CD14-positive monocyte (primary cell): ENCODE data around the gene ABO. TPM values are rescaled to one million over a fixed set of nuclear protein-coding genes. Genes with fewer than 3 reads are reported as not detected.

Experiments used
- DNase-seq, 3 donors: peaks; one replicate each; pipeline ENCODE4 v3.0.0-alpha.2; 2011 to 2022
- H2AFZ ChIP-seq: 2 replicates; pipeline ENCODE4 v1.6.0; 2012; ENCODE audit warnings: mild to moderate bottlenecking, low read depth, low read length, inconsistent platforms; ENCODE audit not compliant: insufficient read depth, poor library complexity, severe bottlenecking
- H3K27ac ChIP-seq, 2 donors: 1 replicate in 1 of 2; 2 replicates in 1 of 2; pipeline ENCODE4 v1.5.1; 2012 to 2013; ENCODE audit warnings: low read length in 2 of 2, control low read depth in 1 of 2, inconsistent platforms in 1 of 2, low read depth in 1 of 2, mild to moderate bottlenecking in 1 of 2
- H3K27me3 ChIP-seq, 2 donors: one replicate each; pipeline versions ENCODE4 v1.6.0 to v1.6.1; 2011 to 2013; ENCODE audit warnings: low read length in 2 of 2; ENCODE audit not compliant: control insufficient read depth in 2 of 2, insufficient read depth in 2 of 2
- H3K36me3 ChIP-seq, 2 donors: replicated peaks in 1 of 2; 1 replicate in 1 of 2; 2 replicates in 1 of 2; pipeline versions ENCODE4 v1.5.1 to v1.6.1; 2012 to 2013; ENCODE audit warnings: low read length in 2 of 2, control low read depth in 1 of 2, inconsistent platforms in 1 of 2, mild to moderate bottlenecking in 1 of 2; ENCODE audit not compliant: insufficient read depth in 2 of 2, control insufficient read depth in 1 of 2
- H3K4me1 ChIP-seq, 2 donors: 1 replicate in 1 of 2; 2 replicates in 1 of 2; pipeline versions ENCODE4 v1.5.1 to v1.6.1; 2012 to 2013; ENCODE audit warnings: low read length in 2 of 2, control low read depth in 1 of 2, inconsistent platforms in 1 of 2, mild to moderate bottlenecking in 1 of 2, moderate library complexity in 1 of 2; ENCODE audit not compliant: insufficient read depth in 2 of 2, control insufficient read depth in 1 of 2
- H3K4me2 ChIP-seq: replicated peaks from 2 replicates; pipeline ENCODE3; 2012; ENCODE audit warnings: low read length, moderate library complexity, mild to moderate bottlenecking; ENCODE audit not compliant: poor library complexity, severe bottlenecking; ENCODE audit errors: extremely low read depth
- H3K4me3 ChIP-seq, 3 experiments: fragments of 200-600 bp in 1 of 3; sonication (generic) in 1 of 3; replicated peaks in 1 of 3; 1 replicate in 2 of 3; 2 replicates in 1 of 3; pipeline ENCODE4 v1.5.1; 2011 to 2013; ENCODE audit warnings: low read length in 3 of 3, mild to moderate bottlenecking in 3 of 3, control low read depth in 2 of 3, low read depth in 2 of 3, inconsistent platforms in 1 of 3, moderate library complexity in 1 of 3
- H3K79me2 ChIP-seq: 2 replicates; pipeline ENCODE4 v1.6.0; 2012; ENCODE audit warnings: mild to moderate bottlenecking, control low read depth, inconsistent platforms, low read length, moderate library complexity; ENCODE audit not compliant: insufficient read depth
- H3K9ac ChIP-seq: 2 replicates; pipeline ENCODE4 v1.6.0; 2017; ENCODE audit warnings: low read length, mild to moderate bottlenecking; ENCODE audit not compliant: insufficient read depth, poor library complexity, severe bottlenecking
- H3K9me3 ChIP-seq, 2 donors: replicated peaks in 1 of 2; 1 replicate in 1 of 2; 2 replicates in 1 of 2; pipeline versions ENCODE4 v1.5.1 to v1.6.1; 2012 to 2013; ENCODE audit warnings: low read length in 2 of 2, control low read depth in 1 of 2; ENCODE audit not compliant: control insufficient read depth in 1 of 2, insufficient read depth in 1 of 2
- H4K20me1 ChIP-seq: 2 replicates; pipeline ENCODE4 v1.6.0; 2012; ENCODE audit warnings: mild to moderate bottlenecking, low read length, control low read depth, moderate library complexity; ENCODE audit not compliant: insufficient read depth
- H3K27ac Mint-ChIP-seq, 7 donors: one replicate each; pipeline ENCODE4 v1.8.0; 2020; ENCODE audit warnings: mild to moderate bottlenecking in 7 of 7, mixed read lengths in 7 of 7, moderate library complexity in 6 of 7, inconsistent platforms in 2 of 7
- H3K27me3 Mint-ChIP-seq, 3 donors: one replicate each; pipeline ENCODE4 v1.8.0; 2021 to 2022; ENCODE audit warnings: low read depth in 3 of 3, mild to moderate bottlenecking in 3 of 3, mixed read lengths in 3 of 3, moderate library complexity in 3 of 3, inconsistent platforms in 1 of 3
- H3K36me3 Mint-ChIP-seq, 2 donors: one replicate each; pipeline ENCODE4 v1.8.0; 2020; ENCODE audit warnings: mixed read lengths in 2 of 2, inconsistent platforms in 1 of 2, mild to moderate bottlenecking in 1 of 2
- H3K4me1 Mint-ChIP-seq: one replicate; pipeline ENCODE4 v1.8.0; 2020; ENCODE audit warnings: mild to moderate bottlenecking, mixed read lengths
- H3K4me3 Mint-ChIP-seq, 2 donors: one replicate each; pipeline ENCODE4 v1.8.0; 2020; ENCODE audit warnings: mild to moderate bottlenecking in 2 of 2, mixed read lengths in 2 of 2, moderate library complexity in 1 of 2
- H3K9me3 Mint-ChIP-seq, 7 donors: one replicate each; pipeline ENCODE4 v1.8.0; 2020 to 2022; ENCODE audit warnings: mixed read lengths in 7 of 7, mild to moderate bottlenecking in 6 of 7, moderate library complexity in 6 of 7, inconsistent platforms in 2 of 7
- CTCF ChIP-seq: fragments of 200-600 bp; IDR thresholded peaks from one replicate; pipeline ENCODE4 v1.8.0; 2022; ENCODE audit warnings: antibody characterized with exemption, mild to moderate bottlenecking
- WGBS: methylation state at CpG from one replicate; pipeline ENCODE4 v1.1.5; 2013; ENCODE audit warnings: missing lambda C conversion rate; ENCODE audit not compliant: insufficient coverage; 5-methylcytosine and 5-hydroxymethylcytosine counted together
- intact Hi-C, 2 donors: fragments of 100-400 bp; cut with micrococcal nuclease; formaldehyde crosslinking; loops; one replicate each; pipeline versions ENCODE4 v1.15.0 to v1.15.1; 2023
- polyA plus RNA-seq, 3 donors: library from polyadenylated mRNA; depleted of rRNA in 1 of 3; unstranded in 2 of 3; stranded (reverse) in 1 of 3; fragments of 300-500 nt in 2 of 3; fragments of >200 nt in 1 of 3; fragmentation: Illumina TruSeq in 2 of 3; gene quantifications; 1 replicate in 2 of 3; 2 replicates in 1 of 3; pipeline ENCODE4 v1.2.3, GENCODE V29; 2012 to 2021

The ABO gene
- polyA plus RNA-seq, 3 donors, result 0.50 to 2.1 TPM; not detected in 1

- Histone ChIP-seq H2AFZ (no peak overlapping the region), H3K9ac (no peak overlapping the region), H3K4me1 (no peaks in the 10 kb centered on the region), H3K4me2 (no peak overlapping the region), H4K20me1 (no peaks in the 10 kb centered on the region), H3K4me3 (no peak overlapping the region), H3K27ac (no peak overlapping the region), H3K79me2 (no peaks in the 10 kb centered on the region), H3K27me3 (no peaks in the 10 kb centered on the region), H3K9me3 (no peaks in the 10 kb centered on the region), H3K36me3 (no peaks in the 10 kb centered on the region)
- 83% methylated on average over 1 of the region's 5 CpGs for WGBS
- DNase-seq, result no peak
- Mint-ChIP-seq H3K4me1 (peaks cover 2% of the 10 kb centered on the region), H3K4me3 (no peak overlapping the region), H3K27me3 (peaks cover 3 to 6% (median 4%) of the 10 kb centered on the region in 3 donors), H3K27ac (no peak overlapping the region), H3K9me3 (peaks cover 0 to 2% (median 0%) of the 10 kb centered on the region in 7 donors), H3K36me3 (no peaks in the 10 kb centered on the region)
- intact Hi-C loops, result no loop called here
- TF ChIP-seq CTCF, result no peak
Observed at GRCh38 chr9:133261753-133262120, 13.3 kb downstream of the ABO start.

GRCh38 chr9:133261103-133261752, 13.8 kb downstream of the ABO start:
- Histone ChIP-seq H3K79me2 (no peaks in the 10 kb centered on the region), H3K27ac (no peak overlapping the region), H3K9me3 (no peaks in the 10 kb centered on the region), H2AFZ (no peak overlapping the region), H3K9ac (no peak overlapping the region), H3K27me3 (no peaks in the 10 kb centered on the region), H3K4me2 (no peak overlapping the region), H3K4me3 (no peak overlapping the region), H4K20me1 (no peaks in the 10 kb centered on the region), H3K4me1 (no peaks in the 10 kb centered on the region), H3K36me3 (no peaks in the 10 kb centered on the region)
- Mint-ChIP-seq H3K4me1 (peaks cover 4% of the 10 kb centered on the region), H3K9me3 (peaks cover 0 to 4% (median 0%) of the 10 kb centered on the region in 7 donors), H3K27me3 (peaks cover 2 to 6% (median 5%) of the 10 kb centered on the region in 3 donors), H3K4me3 (no peak overlapping the region), H3K36me3 (no peaks in the 10 kb centered on the region), H3K27ac (no peak overlapping the region)
- TF ChIP-seq CTCF, result no peak
- 89% methylated on average over 12 of the region's 18 CpGs for WGBS
- DNase-seq, result no peak
- intact Hi-C loops, result no loop called here
